Tibial artery (tissue), 4 donors: Measurements from ENCODE around the gene POLR2I.

Experiments
- DNase-seq, 2 donors: peaks; one replicate each; pipeline ENCODE4 v3.0.0-alpha.2; 2019
- H3K27ac ChIP-seq, 2 donors: fragments of 200-600 bp; sonication (generic) in 1 of 2; 1 replicate in 1 of 2; 2 replicates in 1 of 2; pipeline ENCODE4 v1.5.1; 2018 to 2019; ENCODE audit warnings: mild to moderate bottlenecking in 1 of 2
- H3K27me3 ChIP-seq, 2 donors: fragments of 200-600 bp; sonication (generic) in 1 of 2; one replicate each; pipeline versions ENCODE4 v1.5.1 to v1.6.0; 2016 to 2019
- H3K36me3 ChIP-seq, 3 donors: fragments of 200-600 bp; sonication (generic) in 2 of 3; one replicate each; pipeline ENCODE4 v1.5.1; 2016 to 2019; ENCODE audit warnings: mild to moderate bottlenecking in 2 of 3
- H3K4me1 ChIP-seq, 4 donors: fragments of 200-600 bp; sonication (generic) in 2 of 4; 1 replicate in 3 of 4; 2 replicates in 1 of 4; pipeline ENCODE4 v1.5.1; 2016 to 2019
- H3K4me3 ChIP-seq, 2 donors: fragments of 200-600 bp; sonication (generic) in 1 of 2; 1 replicate in 1 of 2; 2 replicates in 1 of 2; pipeline ENCODE4 v1.5.1; 2018 to 2019; ENCODE audit warnings: mild to moderate bottlenecking in 2 of 2
- H3K9me3 ChIP-seq, 3 donors: fragments of 200-600 bp; sonication (generic) in 1 of 3; one replicate each; pipeline ENCODE4 v1.5.1; 2016 to 2019
- CTCF ChIP-seq, 2 experiments: fragments of 200-600 bp in 1 of 2; fragments of 450-650 bp in 1 of 2; IDR thresholded peaks; one replicate each; pipeline ENCODE4 v1.5.1; 2017 to 2019; ENCODE audit warnings: antibody characterized with exemption in 2 of 2, mild to moderate bottlenecking in 1 of 2, moderate library complexity in 1 of 2
- intact Hi-C: fragments of 100-400 bp; cut with DNase I; formaldehyde crosslinking; loops from one replicate; pipeline ENCODE4 v1.15.0; 2023; ENCODE audit warnings: low total_unique reads

Gene POLR2I

GRCh38 chr19:36093146-36093662 lies 21.5 kb downstream of the POLR2I start:
- Histone ChIP-seq H3K9me3 (no peaks in the 10 kb centered on the region), H3K4me1 (no peaks in the 10 kb centered on the region), H3K27ac (no peak overlapping the region), H3K36me3 (no peaks in the 10 kb centered on the region), H3K4me3 (no peak overlapping the region), H3K27me3 (no peaks in the 10 kb centered on the region)
- no peak for TF ChIP-seq CTCF (IDR thresholded peaks at IDR 0.05)
- intact Hi-C loops, result no loop called here
- no peak for DNase-seq

GRCh38 chr19:36092566-36092965 lies 22.1 kb downstream of the POLR2I start:
- Histone ChIP-seq H3K36me3 (no peaks in the 10 kb centered on the region), H3K4me1 (no peaks in the 10 kb centered on the region), H3K9me3 (no peaks in the 10 kb centered on the region), H3K27me3 (no peaks in the 10 kb centered on the region), H3K27ac (no peak overlapping the region), H3K4me3 (no peak overlapping the region)
- intact Hi-C loops, result no loop called here
- DNase-seq, result no peak
- no peak for TF ChIP-seq CTCF (IDR thresholded peaks at IDR 0.05)

- no peak overlapping the region for H3K27ac ChIP-seq
- intact Hi-C loops, result no loop called here
- H3K9me3 ChIP-seq, result no peaks in the 10 kb centered on the region
- H3K36me3 ChIP-seq, result no peaks in the 10 kb centered on the region
- TF ChIP-seq CTCF (IDR thresholded peaks at IDR 0.05), result no peak
- H3K4me1 ChIP-seq, result no peaks in the 10 kb centered on the region
- no peak for DNase-seq
- no peak overlapping the region for H3K4me3 ChIP-seq
- H3K27me3 ChIP-seq, result no peaks in the 10 kb centered on the region
Measured at GRCh38 chr19:36090910-36091695, 23.6 kb downstream of the POLR2I start.

GRCh38 chr19:36089847-36090246 lies 24.8 kb downstream of the POLR2I start:
- Histone ChIP-seq H3K4me1 (no peaks in the 10 kb centered on the region), H3K4me3 (no peak overlapping the region), H3K36me3 (no peaks in the 10 kb centered on the region), H3K27ac (no peak overlapping the region), H3K27me3 (no peaks in the 10 kb centered on the region), H3K9me3 (no peaks in the 10 kb centered on the region)
- TF ChIP-seq CTCF (IDR thresholded peaks at IDR 0.05), result no peak
- DNase-seq, result no peak
- intact Hi-C loops, result no loop called here

GRCh38 chr19:36086326-36086725 lies 28.3 kb downstream of the POLR2I start:
- no peaks in the 10 kb centered on the region for H3K4me1 ChIP-seq
- no peaks in the 10 kb centered on the region for H3K36me3 ChIP-seq
- no peak for TF ChIP-seq CTCF (IDR thresholded peaks at IDR 0.05)
- H3K27ac ChIP-seq, result no peak overlapping the region
- no peaks in the 10 kb centered on the region for H3K27me3 ChIP-seq
- intact Hi-C loops, result no loop called here
- no peak for DNase-seq
- no peak overlapping the region for H3K4me3 ChIP-seq
- H3K9me3 ChIP-seq, result no peaks in the 10 kb centered on the region
